WTC11 (cell line): ENCODE results near the gene PLXNA3. TPM values are rescaled to one million over a fixed set of nuclear protein-coding genes. Genes with fewer than 3 reads are reported as not detected.

ENCODE experiments used
- ATAC-seq: fragments of 200-7000 bp; cut with Tn5 transposase; 2 replicates; pipeline ENCODE4 v1.10.0; 2021; ENCODE audit warnings: mild to moderate bottlenecking, moderate library complexity
- CTCF ChIA-PET: fragments of 300-600 bp; sonication (Branson Sonifier 250); formaldehyde crosslinking; loops from one replicate; lab custom pipeline; 2021; ENCODE audit warnings: antibody characterized with exemption; lab: Charles Lee
- POLR2A ChIA-PET: fragments of 350-600 bp; sonication (Branson Sonifier 250); formaldehyde crosslinking; loops from one replicate; lab custom pipeline; 2021; ENCODE audit warnings: antibody characterized with exemption; lab: Charles Lee
- DNase-seq: peaks from one replicate; pipeline ENCODE4 v3.0.0; 2021; ENCODE audit warnings: low spot score
- H3K27ac Mint-ChIP-seq: 2 replicates; pipeline ENCODE4 v1.8.0; 2021; ENCODE audit warnings: mixed read lengths
- H3K27me3 Mint-ChIP-seq: 2 replicates; pipeline ENCODE4 v1.8.0; 2021; ENCODE audit warnings: low read depth, mild to moderate bottlenecking, moderate library complexity, mixed read lengths
- H3K36me3 Mint-ChIP-seq: 2 replicates; pipeline ENCODE4 v1.8.0; 2021; ENCODE audit warnings: mixed read lengths
- H3K4me1 Mint-ChIP-seq: 2 replicates; pipeline ENCODE4 v1.8.0; 2022; ENCODE audit warnings: mixed read lengths
- H3K4me3 Mint-ChIP-seq: 2 replicates; pipeline ENCODE4 v1.8.0; 2021; ENCODE audit warnings: mild to moderate bottlenecking, moderate library complexity, mixed read lengths
- H3K9me3 Mint-ChIP-seq: 2 replicates; pipeline ENCODE4 v1.8.0; 2021; ENCODE audit warnings: mixed read lengths
- CBFB ChIP-seq: sonication (generic); formaldehyde crosslinking; IDR thresholded peaks from 2 replicates; pipeline ENCODE4 v1.8.1; 2022; ENCODE audit warnings: mild to moderate bottlenecking, low read depth, missing genetic modification reagents
- CREM ChIP-seq: sonication (generic); formaldehyde crosslinking; IDR thresholded peaks from 2 replicates; pipeline ENCODE4 v1.8.1; 2022; ENCODE audit warnings: mild to moderate bottlenecking, missing genetic modification reagents, moderate library complexity
- ELF4 ChIP-seq: sonication (generic); formaldehyde crosslinking; IDR thresholded peaks from 2 replicates; pipeline ENCODE4 v1.8.1; 2022; ENCODE audit warnings: low read depth, mild to moderate bottlenecking, moderate library complexity, missing genetic modification reagents
- ETV6 ChIP-seq: sonication (generic); formaldehyde crosslinking; IDR thresholded peaks from 2 replicates; pipeline ENCODE4 v1.8.1; 2022; ENCODE audit warnings: mild to moderate bottlenecking, missing genetic modification reagents
- IRF2 ChIP-seq: sonication (generic); formaldehyde crosslinking; IDR thresholded peaks from 2 replicates; pipeline ENCODE4 v1.8.0; 2022; ENCODE audit warnings: low read depth, missing genetic modification reagents, borderline replicate concordance
- JAZF1 ChIP-seq: fragments of 250-450 bp; sonication (Bioruptor Pico); IDR thresholded peaks from 2 replicates; pipeline ENCODE4 v1.9.0; 2021; ENCODE audit warnings: moderate library complexity, mild to moderate bottlenecking, inconsistent platforms
- MYBL2 ChIP-seq: sonication (generic); formaldehyde crosslinking; IDR thresholded peaks from 2 replicates; pipeline ENCODE4 v1.8.1; 2023; ENCODE audit warnings: mild to moderate bottlenecking, moderate library complexity, missing genetic modification reagents
- NFATC4 ChIP-seq: fragments of 250-450 bp; sonication (Bioruptor Pico); IDR thresholded peaks from 2 replicates; pipeline ENCODE4 v1.9.0; 2021; ENCODE audit warnings: mild to moderate bottlenecking
- NFE2L1 ChIP-seq: sonication (generic); formaldehyde crosslinking; IDR thresholded peaks from 2 replicates; pipeline ENCODE4 v1.8.1; 2023; ENCODE audit warnings: missing genetic modification reagents
- PRRX2 ChIP-seq: fragments of 250-450 bp; sonication (Bioruptor Pico); IDR thresholded peaks from 2 replicates; pipeline ENCODE4 v1.8.0; 2021; ENCODE audit warnings: mild to moderate bottlenecking
- RELA ChIP-seq: sonication (generic); formaldehyde crosslinking; IDR thresholded peaks from 2 replicates; pipeline ENCODE4 v1.8.1; 2022; ENCODE audit warnings: missing genetic modification reagents, mild to moderate bottlenecking, borderline replicate concordance
- TP53 ChIP-seq: sonication (generic); formaldehyde crosslinking; IDR thresholded peaks from 2 replicates; pipeline ENCODE4 v1.8.1; 2023; ENCODE audit warnings: mild to moderate bottlenecking, missing genetic modification reagents
- ZNF138 ChIP-seq: sonication (generic); formaldehyde crosslinking; conservative IDR thresholded peaks from 2 replicates; pipeline ENCODE4 v1.8.1; 2022; ENCODE audit warnings: mild to moderate bottlenecking, moderate library complexity, missing genetic modification reagents
- ZNF219 ChIP-seq: sonication (generic); formaldehyde crosslinking; IDR thresholded peaks from 2 replicates; pipeline ENCODE4 v1.8.0; 2023; ENCODE audit warnings: missing genetic modification reagents, mild to moderate bottlenecking, borderline replicate concordance
- ZNF416 ChIP-seq: fragments of 250-450 bp; sonication (Bioruptor Pico); IDR thresholded peaks from 2 replicates; pipeline ENCODE4 v1.9.0; 2021; ENCODE audit warnings: mild to moderate bottlenecking, inconsistent platforms
- total RNA-seq: library from RNA; stranded (reverse); gene quantifications from 3 replicates; pipeline ENCODE4 v1.2.3, GENCODE V29; 2021
- TF ChIP-seq, protein P1 (sequence below): sonication (generic); formaldehyde crosslinking; IDR thresholded peaks from 2 replicates; pipeline ENCODE4 v1.8.0; 2022; ENCODE audit warnings: mild to moderate bottlenecking, missing genetic modification reagents
- TF ChIP-seq, protein P2 (sequence below): sonication (generic); formaldehyde crosslinking; IDR thresholded peaks from 2 replicates; pipeline ENCODE4 v1.8.0; 2022; ENCODE audit warnings: mild to moderate bottlenecking, missing genetic modification reagents
- TF ChIP-seq, protein P3 (sequence below): sonication (generic); formaldehyde crosslinking; IDR thresholded peaks from 2 replicates; pipeline ENCODE4 v1.8.1; 2022; ENCODE audit warnings: mild to moderate bottlenecking, moderate library complexity, missing genetic modification reagents
- TF ChIP-seq, protein P4 (sequence below): sonication (generic); formaldehyde crosslinking; IDR thresholded peaks from 2 replicates; pipeline ENCODE4 v1.8.0; 2023; ENCODE audit warnings: mild to moderate bottlenecking, missing genetic modification reagents

PLXNA3 gene
- total RNA-seq, 1 experiment from 2014 or later, result 26.6 TPM

DNA sequence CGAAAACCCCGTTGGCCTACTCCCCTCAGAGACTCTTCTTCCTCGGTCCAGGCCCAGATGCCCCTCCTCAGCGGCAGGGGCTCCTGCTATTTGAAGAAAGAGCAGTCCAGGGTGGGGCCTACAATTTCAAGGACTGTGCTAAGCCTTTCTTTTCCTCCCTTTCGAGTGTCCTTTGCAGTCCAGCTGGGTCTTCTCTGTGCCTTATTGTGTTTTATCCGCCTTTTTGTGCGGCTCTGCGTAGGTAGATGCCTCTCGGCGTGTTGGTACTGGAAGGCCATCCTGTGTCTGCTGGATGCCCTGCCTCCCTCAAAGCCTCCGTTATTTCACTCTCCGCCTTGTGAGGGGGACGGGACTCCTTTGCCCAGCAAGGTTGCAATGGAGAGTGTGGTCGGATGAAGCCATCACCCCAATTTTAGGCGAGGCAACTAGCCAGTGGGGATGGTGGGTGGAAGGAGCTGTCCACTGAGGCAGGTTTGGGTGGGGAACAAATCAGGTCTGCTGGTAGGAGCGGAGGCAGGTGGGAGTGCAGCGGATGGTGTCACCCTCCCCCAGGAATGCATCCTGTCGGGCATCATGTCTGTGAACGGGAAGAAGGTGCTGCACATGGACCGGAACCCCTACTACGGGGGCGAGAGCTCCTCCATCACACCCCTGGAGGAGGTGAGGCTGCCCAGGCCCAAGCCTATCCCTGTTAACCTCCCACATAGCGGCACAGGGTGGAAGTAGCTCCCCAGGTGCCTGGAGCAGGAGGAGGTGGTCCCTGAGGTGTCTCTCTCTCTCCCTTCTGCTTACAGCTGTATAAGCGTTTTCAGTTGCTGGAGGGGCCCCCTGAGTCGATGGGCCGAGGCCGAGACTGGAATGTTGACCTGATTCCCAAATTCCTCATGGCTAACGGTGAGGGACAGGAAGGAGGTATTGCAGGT is 19.8 kb upstream of the PLXNA3 start:
- Mint-ChIP-seq H3K9me3 (no peaks in the 10 kb centered on the region), H3K27ac (peak overlapping the region; percentile 23; the same call in 1 of the 2 replicates)
- ATAC-seq, result no peak

DNA sequence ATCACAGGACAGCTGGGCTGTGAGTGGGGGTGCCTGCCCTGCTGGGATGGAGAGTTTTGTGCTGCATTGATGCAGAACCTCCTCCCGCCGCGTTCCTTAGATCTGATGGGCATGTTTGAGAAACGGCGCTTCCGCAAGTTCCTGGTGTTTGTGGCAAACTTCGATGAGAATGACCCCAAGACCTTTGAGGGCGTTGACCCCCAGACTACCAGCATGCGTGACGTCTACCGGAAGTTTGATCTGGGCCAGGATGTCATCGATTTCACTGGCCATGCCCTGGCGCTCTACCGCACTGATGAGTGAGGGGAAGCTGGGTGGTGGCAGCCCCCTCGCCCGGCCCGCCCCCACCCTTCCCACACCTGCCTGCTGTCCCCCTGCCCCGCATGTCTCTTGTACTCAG is 18.2 kb upstream of the PLXNA3 start:
- CTCF ChIA-PET, result no interaction called here
- TF ChIP-seq, protein P1, sequence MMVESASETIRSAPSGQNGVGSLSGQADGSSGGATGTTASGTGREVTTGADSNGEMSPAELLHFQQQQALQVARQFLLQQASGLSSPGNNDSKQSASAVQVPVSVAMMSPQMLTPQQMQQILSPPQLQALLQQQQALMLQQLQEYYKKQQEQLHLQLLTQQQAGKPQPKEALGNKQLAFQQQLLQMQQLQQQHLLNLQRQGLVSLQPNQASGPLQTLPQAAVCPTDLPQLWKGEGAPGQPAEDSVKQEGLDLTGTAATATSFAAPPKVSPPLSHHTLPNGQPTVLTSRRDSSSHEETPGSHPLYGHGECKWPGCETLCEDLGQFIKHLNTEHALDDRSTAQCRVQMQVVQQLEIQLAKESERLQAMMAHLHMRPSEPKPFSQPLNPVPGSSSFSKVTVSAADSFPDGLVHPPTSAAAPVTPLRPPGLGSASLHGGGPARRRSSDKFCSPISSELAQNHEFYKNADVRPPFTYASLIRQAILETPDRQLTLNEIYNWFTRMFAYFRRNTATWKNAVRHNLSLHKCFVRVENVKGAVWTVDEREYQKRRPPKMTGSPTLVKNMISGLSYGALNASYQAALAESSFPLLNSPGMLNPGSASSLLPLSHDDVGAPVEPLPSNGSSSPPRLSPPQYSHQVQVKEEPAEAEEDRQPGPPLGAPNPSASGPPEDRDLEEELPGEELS (CRISPR knock-in tag), result no peak
- TF ChIP-seq ZNF416, result no peak
- no peak for TF ChIP-seq IRF2 (CRISPR knock-in tag)
- no peak for TF ChIP-seq CBFB (CRISPR knock-in tag)
- TF ChIP-seq, protein P2, sequence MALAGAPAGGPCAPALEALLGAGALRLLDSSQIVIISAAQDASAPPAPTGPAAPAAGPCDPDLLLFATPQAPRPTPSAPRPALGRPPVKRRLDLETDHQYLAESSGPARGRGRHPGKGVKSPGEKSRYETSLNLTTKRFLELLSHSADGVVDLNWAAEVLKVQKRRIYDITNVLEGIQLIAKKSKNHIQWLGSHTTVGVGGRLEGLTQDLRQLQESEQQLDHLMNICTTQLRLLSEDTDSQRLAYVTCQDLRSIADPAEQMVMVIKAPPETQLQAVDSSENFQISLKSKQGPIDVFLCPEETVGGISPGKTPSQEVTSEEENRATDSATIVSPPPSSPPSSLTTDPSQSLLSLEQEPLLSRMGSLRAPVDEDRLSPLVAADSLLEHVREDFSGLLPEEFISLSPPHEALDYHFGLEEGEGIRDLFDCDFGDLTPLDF (CRISPR knock-in tag), result no peak
- TF ChIP-seq ZNF219 (CRISPR knock-in tag), result no peak
- TF ChIP-seq PRRX2, result no peak
- TF ChIP-seq, protein P3, sequence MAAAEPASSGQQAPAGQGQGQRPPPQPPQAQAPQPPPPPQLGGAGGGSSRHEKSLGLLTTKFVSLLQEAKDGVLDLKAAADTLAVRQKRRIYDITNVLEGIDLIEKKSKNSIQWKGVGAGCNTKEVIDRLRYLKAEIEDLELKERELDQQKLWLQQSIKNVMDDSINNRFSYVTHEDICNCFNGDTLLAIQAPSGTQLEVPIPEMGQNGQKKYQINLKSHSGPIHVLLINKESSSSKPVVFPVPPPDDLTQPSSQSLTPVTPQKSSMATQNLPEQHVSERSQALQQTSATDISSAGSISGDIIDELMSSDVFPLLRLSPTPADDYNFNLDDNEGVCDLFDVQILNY, result no peak
- no peak for TF ChIP-seq TP53 (CRISPR knock-in tag)
- no peak for TF ChIP-seq ETV6

More for the DNA sequence above, 19.8 kb upstream of the PLXNA3 start:
- Mint-ChIP-seq H3K4me3 (peak overlapping the region; percentile 83), H3K4me1 (peaks cover 12% of the 10 kb centered on the region), H3K36me3 (peaks cover 17% of the 10 kb centered on the region), H3K27me3 (no peaks in the 10 kb centered on the region)
- CTCF ChIA-PET, result no interaction called here
- TF ChIP-seq JAZF1, result no peak
- TF ChIP-seq NFATC4 (CRISPR knock-in tag), result no peak
- no peak for TF ChIP-seq ELF4
- no peak for TF ChIP-seq MYBL2
- TF ChIP-seq RELA (CRISPR knock-in tag), result no peak
- TF ChIP-seq, protein P4, sequence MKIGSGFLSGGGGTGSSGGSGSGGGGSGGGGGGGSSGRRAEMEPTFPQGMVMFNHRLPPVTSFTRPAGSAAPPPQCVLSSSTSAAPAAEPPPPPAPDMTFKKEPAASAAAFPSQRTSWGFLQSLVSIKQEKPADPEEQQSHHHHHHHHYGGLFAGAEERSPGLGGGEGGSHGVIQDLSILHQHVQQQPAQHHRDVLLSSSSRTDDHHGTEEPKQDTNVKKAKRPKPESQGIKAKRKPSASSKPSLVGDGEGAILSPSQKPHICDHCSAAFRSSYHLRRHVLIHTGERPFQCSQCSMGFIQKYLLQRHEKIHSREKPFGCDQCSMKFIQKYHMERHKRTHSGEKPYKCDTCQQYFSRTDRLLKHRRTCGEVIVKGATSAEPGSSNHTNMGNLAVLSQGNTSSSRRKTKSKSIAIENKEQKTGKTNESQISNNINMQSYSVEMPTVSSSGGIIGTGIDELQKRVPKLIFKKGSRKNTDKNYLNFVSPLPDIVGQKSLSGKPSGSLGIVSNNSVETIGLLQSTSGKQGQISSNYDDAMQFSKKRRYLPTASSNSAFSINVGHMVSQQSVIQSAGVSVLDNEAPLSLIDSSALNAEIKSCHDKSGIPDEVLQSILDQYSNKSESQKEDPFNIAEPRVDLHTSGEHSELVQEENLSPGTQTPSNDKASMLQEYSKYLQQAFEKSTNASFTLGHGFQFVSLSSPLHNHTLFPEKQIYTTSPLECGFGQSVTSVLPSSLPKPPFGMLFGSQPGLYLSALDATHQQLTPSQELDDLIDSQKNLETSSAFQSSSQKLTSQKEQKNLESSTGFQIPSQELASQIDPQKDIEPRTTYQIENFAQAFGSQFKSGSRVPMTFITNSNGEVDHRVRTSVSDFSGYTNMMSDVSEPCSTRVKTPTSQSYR (CRISPR knock-in tag), result no peak
- no peak for TF ChIP-seq CREM (CRISPR knock-in tag)
- no peak for TF ChIP-seq IRF2 (CRISPR knock-in tag)
- TF ChIP-seq ZNF138 (CRISPR knock-in tag), result no peak
- TF ChIP-seq, protein P2 (CRISPR knock-in tag), result no peak
- no peak for TF ChIP-seq NFE2L1 (CRISPR knock-in tag)
- TF ChIP-seq, protein P1 (CRISPR knock-in tag), result no peak
- POLR2A ChIA-PET, result interaction anchor here (1.0 kb wide), 1 partner anchor 40 kb away, joined by 3 read pairs; the partner anchor contains the start of gene LAGE3
- DNase-seq, result no peak

More for the DNA sequence above, 18.2 kb upstream of the PLXNA3 start:
- peaks cover 12% of the 10 kb centered on the region for H3K4me1 Mint-ChIP-seq
- no peak for DNase-seq
- POLR2A ChIA-PET, result no interaction called here
- H3K9me3 Mint-ChIP-seq, result no peaks in the 10 kb centered on the region
- H3K36me3 Mint-ChIP-seq, result peaks cover 15% of the 10 kb centered on the region
- no peak overlapping the region for H3K4me3 Mint-ChIP-seq
- no peaks in the 10 kb centered on the region for H3K27me3 Mint-ChIP-seq
- H3K27ac Mint-ChIP-seq, result no peak overlapping the region
- ATAC-seq, result no peak
